ENCODE results near the gene PRUNE2.

The PRUNE2 gene

GRCh38 chr9:76799473-76799872 lies 106.4 kb downstream of the PRUNE2 start:
- H3K4me3 ChIP-seq (ENCODE audit: low read depth, low read length), result no peak overlapping the region
- TF ChIP-seq CTCF (IDR thresholded peaks at IDR 0.05; ENCODE audit: low read depth, low read length), result no peak

GRCh38 chr9:76798527-76798926 lies 107.4 kb downstream of the PRUNE2 start:
- H3K4me3 ChIP-seq (ENCODE audit: low read depth, low read length), result no peak overlapping the region
- no peak for TF ChIP-seq CTCF (IDR thresholded peaks at IDR 0.05; ENCODE audit: low read depth, low read length)

- no peak for TF ChIP-seq CTCF (IDR thresholded peaks at IDR 0.05; ENCODE audit: low read depth, low read length)
- no peak overlapping the region for H3K4me3 ChIP-seq (ENCODE audit: low read depth, low read length)
Measured at GRCh38 chr9:76796296-76796695, 109.6 kb downstream of the PRUNE2 start.

GRCh38 chr9:76793784-76794431 lies 112.0 kb downstream of the PRUNE2 start:
- H3K4me3 ChIP-seq (ENCODE audit: low read depth, low read length), result no peak overlapping the region
- no peak for TF ChIP-seq CTCF (IDR thresholded peaks at IDR 0.05; ENCODE audit: low read depth, low read length)

GRCh38 chr9:76789840-76790239 lies 116.1 kb downstream of the PRUNE2 start:
- no peak for TF ChIP-seq CTCF (IDR thresholded peaks at IDR 0.05; ENCODE audit: low read depth, low read length)
- H3K4me3 ChIP-seq (ENCODE audit: low read depth, low read length), result no peak overlapping the region

- H3K4me3 ChIP-seq (ENCODE audit: low read depth, low read length), result no peak overlapping the region
- no peak for TF ChIP-seq CTCF (IDR thresholded peaks at IDR 0.05; ENCODE audit: low read depth, low read length)
Measured at GRCh38 chr9:76787677-76788076, 118.2 kb downstream of the PRUNE2 start.

- no peak for TF ChIP-seq CTCF (IDR thresholded peaks at IDR 0.05; ENCODE audit: low read depth, low read length)
- no peak overlapping the region for H3K4me3 ChIP-seq (ENCODE audit: low read depth, low read length)
Measured at GRCh38 chr9:76785501-76785900, 120.4 kb downstream of the PRUNE2 start.

All from WI38 (cell line).